Ishikawa (cell line): ENCODE measurements around the gene CTSG.

Source experiments
- EP300 ChIP-seq: IDR thresholded peaks from 2 replicates; pipeline ENCODE4 v1.6.1; 2012; ENCODE audit warnings: borderline replicate concordance
- MAX ChIP-seq: IDR thresholded peaks from 2 replicates; pipeline ENCODE4 v1.6.1; 2012
- TCF12 ChIP-seq: IDR thresholded peaks from 2 replicates; pipeline ENCODE4 v1.6.1; 2012; ENCODE audit warnings: low read depth
- YY1 ChIP-seq: IDR thresholded peaks from 2 replicates; pipeline ENCODE4 v1.6.1; 2012; ENCODE audit warnings: low read depth

GRCh38 chr14:24607081-24607480 lies 31.0 kb upstream of the CTSG start:
- TF ChIP-seq EP300: no peak
- no peak for TF ChIP-seq TCF12
- no peak for TF ChIP-seq MAX
- TF ChIP-seq YY1: no peak
